ENCODE data around the gene PCSK5. TPM values are rescaled to one million over a fixed set of nuclear protein-coding genes. Genes with fewer than 3 reads are reported as not detected.

PCSK5 gene
- total and polyA plus RNA-seq, 4 donors, result 0.58 to 3.6 (median 0.82) TPM

GRCh38 chr9:76150013-76150412, 259.5 kb downstream of the PCSK5 start:
- DNase-seq (ENCODE audit: low spot score), result no peak
- 86% methylated on average over 6 of the region's 6 CpGs for WGBS
- no peaks in the 10 kb centered on the region for H3K9me3 ChIP-seq (ENCODE audit: control insufficient read depth in 4 of 4, low read length in 3 of 4)
- no peaks in the 10 kb centered on the region for H3K27me3 ChIP-seq (ENCODE audit: control insufficient read depth in 4 of 4, insufficient read depth in 4 of 4, low read length in 3 of 4)
- no peak overlapping the region for H3K9ac ChIP-seq (ENCODE audit: low read depth in 1 of 2, low read length in 2 of 2)
- no peaks in the 10 kb centered on the region for H3K36me3 ChIP-seq (ENCODE audit: control insufficient read depth in 4 of 4, insufficient read depth in 3 of 4, low read depth in 1 of 4, low read length in 3 of 4)
- H3K4me1 ChIP-seq (ENCODE audit: control insufficient read depth in 4 of 4, insufficient read depth in 4 of 4, low read length in 3 of 4), result peaks cover 0 to 6% (median 2%) of the 10 kb centered on the region in 4 donors
- no peak for TF ChIP-seq ATF3 (IDR thresholded peaks at IDR 0.05)
- TF ChIP-seq SP1 (IDR thresholded peaks at IDR 0.05), result no peak
- no peak for TF ChIP-seq TAF1 (conservative IDR thresholded peaks at IDR 0.05)
- TF ChIP-seq FOXA1 (IDR thresholded peaks at IDR 0.05), result no peak
- TF ChIP-seq NR2F2 (IDR thresholded peaks at IDR 0.05), result no peak
- TF ChIP-seq RAD21 (IDR thresholded peaks at IDR 0.05), result no peak
- TF ChIP-seq EGR1 (IDR thresholded peaks at IDR 0.05; ENCODE audit: low read depth in 2 of 2), result no peak
- no peak for TF ChIP-seq ZBTB33 (IDR thresholded peaks at IDR 0.05)
- no peak for TF ChIP-seq CTCF (IDR thresholded peaks at IDR 0.05; ENCODE audit: low read depth, low read length, missing input control)
- no peak for TF ChIP-seq FOXA2 (IDR thresholded peaks at IDR 0.05)
- TF ChIP-seq JUND (IDR thresholded peaks at IDR 0.05), result no peak
- TF ChIP-seq RXRA (IDR thresholded peaks at IDR 0.05), result no peak
- H3K27ac ChIP-seq (ENCODE audit: low read depth in 1 of 2, low read length in 2 of 2), result no peak overlapping the region
- H3K4me3 ChIP-seq (ENCODE audit: low read depth in 1 of 3, low read length in 3 of 3), result no peak overlapping the region

- H3K9me3 ChIP-seq (ENCODE audit: control insufficient read depth in 4 of 4, low read length in 3 of 4), result no peaks in the 10 kb centered on the region
- WGBS, result 81% methylated on average over 5 of the region's 5 CpGs
- no peak overlapping the region for H3K27ac ChIP-seq (ENCODE audit: low read depth in 1 of 2, low read length in 2 of 2)
Measured at GRCh38 chr9:76151267-76151666, 260.8 kb downstream of the PCSK5 start.

More at GRCh38 chr9:76151267-76151666, 260.8 kb downstream of the PCSK5 start:
- TF ChIP-seq REST (IDR thresholded peaks at IDR 0.05) (no peak), CTCF (IDR thresholded peaks at IDR 0.05; ENCODE audit: low read depth, low read length, missing input control) (no peak), RXRA (IDR thresholded peaks at IDR 0.05) (no peak), RAD21 (IDR thresholded peaks at IDR 0.05) (no peak), TAF1 (conservative IDR thresholded peaks at IDR 0.05) (no peak), EGR1 (IDR thresholded peaks at IDR 0.05; ENCODE audit: low read depth in 2 of 2) (no peak), GABPA (IDR thresholded peaks at IDR 0.05 in 1 of 2, conservative IDR thresholded peaks at IDR 0.05 in 1 of 2) (no peak), SP1 (IDR thresholded peaks at IDR 0.05) (no peak), ATF3 (IDR thresholded peaks at IDR 0.05) (no peak), YY1 (IDR thresholded peaks at IDR 0.05) (no peak), ZBTB33 (IDR thresholded peaks at IDR 0.05) (no peak), MAX (IDR thresholded peaks at IDR 0.05) (no peak), JUND (IDR thresholded peaks at IDR 0.05) (no peak), FOXA1 (IDR thresholded peaks at IDR 0.05) (no peak), HNF4G (IDR thresholded peaks at IDR 0.05) (no peak), HNF4A (conservative IDR thresholded peaks at IDR 0.05) (no peak), NR2F2 (IDR thresholded peaks at IDR 0.05) (no peak), FOXA2 (IDR thresholded peaks at IDR 0.05) (no peak)
- Histone ChIP-seq H3K4me3 (ENCODE audit: low read depth in 1 of 3, low read length in 3 of 3) (no peak overlapping the region), H3K9ac (ENCODE audit: low read depth in 1 of 2, low read length in 2 of 2) (no peak overlapping the region), H3K36me3 (ENCODE audit: control insufficient read depth in 4 of 4, insufficient read depth in 3 of 4, low read depth in 1 of 4, low read length in 3 of 4) (no peaks in the 10 kb centered on the region), H3K27me3 (ENCODE audit: control insufficient read depth in 4 of 4, insufficient read depth in 4 of 4, low read length in 3 of 4) (no peaks in the 10 kb centered on the region), H3K4me1 (ENCODE audit: control insufficient read depth in 4 of 4, insufficient read depth in 4 of 4, low read length in 3 of 4) (peaks cover 0 to 6% (median 2%) of the 10 kb centered on the region in 4 donors)
- no peak for DNase-seq (ENCODE audit: low spot score)
